ENCODE measurements around the gene CTNNAL1.
A peak's percentile ranks its signal among the peaks of the same experiment; 100 is the strongest.

CTNNAL1 gene

DNA sequence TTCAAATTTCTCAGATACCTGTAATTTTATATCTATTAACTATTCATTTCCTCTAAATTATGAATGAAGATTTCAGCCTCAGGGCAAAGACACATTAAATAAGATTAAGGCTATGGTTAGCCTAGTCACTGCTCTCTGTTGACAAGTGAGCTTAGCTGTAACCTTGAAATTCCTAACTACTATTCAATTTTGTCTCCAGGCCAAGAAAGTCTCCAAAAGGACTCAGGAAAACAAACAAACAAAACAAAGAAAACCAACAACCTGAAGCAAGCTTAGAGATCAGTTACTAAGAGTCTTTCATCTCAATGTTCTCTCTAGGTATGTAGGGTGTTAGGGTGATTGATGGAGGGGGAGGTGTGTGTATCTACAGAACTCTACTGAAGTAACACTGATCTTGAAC is 9.6 kb upstream of the CTNNAL1 start:
- no peak for DNase-seq

DNA sequence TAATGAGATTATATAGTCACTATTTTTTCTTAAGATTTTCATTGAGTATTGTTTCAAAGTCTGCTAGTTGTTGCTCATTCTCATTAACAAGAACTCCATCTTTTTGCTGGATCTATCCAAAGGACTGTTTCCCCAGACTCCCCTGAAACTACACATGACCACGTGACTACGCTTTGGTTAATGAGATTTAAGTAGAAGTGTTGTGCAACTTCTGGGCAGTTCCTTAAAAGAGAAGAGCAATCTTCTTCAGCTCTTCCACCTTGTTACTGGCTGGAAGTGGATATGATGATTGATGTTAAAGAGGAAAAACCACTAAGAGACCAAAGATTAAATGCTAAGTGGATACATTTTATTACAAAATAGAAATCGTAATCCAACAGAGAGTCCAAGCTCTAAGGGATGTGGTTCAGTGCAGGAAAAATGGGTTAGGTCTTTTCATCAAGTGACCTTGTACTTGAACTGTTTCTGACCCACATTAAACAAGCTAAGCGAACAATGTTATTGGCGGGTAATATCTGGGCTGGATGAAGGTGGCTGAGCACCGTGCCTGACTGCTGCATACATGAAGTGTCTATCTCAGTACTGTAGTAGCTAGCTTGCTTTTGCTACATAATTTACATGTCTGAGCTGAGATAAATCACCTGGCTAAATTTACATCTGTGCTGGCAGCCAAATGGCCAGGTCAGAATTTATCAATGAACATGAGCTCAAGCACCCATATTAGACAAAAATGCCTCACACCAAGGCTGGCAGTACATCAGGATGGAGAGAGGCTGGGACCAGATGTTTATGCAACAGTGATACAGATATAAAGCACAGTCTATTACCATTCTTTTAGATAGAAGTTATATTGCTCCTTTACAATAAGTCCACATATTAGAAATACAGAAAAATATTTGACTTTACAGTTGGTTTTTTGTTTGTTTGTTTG is 7.5 kb upstream of the CTNNAL1 start:
- no peak for DNase-seq

DNA sequence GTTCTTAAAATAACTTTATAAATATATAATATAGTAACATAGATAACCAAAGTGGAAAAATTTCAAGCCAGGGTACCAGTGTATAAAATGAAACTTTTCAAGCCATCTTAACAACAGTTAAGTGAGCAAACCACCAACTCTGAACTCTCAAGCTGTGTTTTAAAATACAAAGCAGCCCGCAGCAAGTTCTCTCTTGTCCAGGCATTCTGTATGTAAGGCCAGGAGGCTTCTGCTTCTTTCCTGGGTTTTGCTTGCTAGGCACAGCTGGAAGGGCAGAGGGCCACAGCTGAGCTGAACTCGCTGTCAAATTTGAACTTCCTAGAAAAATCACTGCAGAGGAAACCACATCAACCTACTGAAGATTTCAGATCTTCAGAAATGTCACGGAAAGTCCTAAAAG is 6.8 kb upstream of the CTNNAL1 start:
- DNase-seq, result no peak

DNA sequence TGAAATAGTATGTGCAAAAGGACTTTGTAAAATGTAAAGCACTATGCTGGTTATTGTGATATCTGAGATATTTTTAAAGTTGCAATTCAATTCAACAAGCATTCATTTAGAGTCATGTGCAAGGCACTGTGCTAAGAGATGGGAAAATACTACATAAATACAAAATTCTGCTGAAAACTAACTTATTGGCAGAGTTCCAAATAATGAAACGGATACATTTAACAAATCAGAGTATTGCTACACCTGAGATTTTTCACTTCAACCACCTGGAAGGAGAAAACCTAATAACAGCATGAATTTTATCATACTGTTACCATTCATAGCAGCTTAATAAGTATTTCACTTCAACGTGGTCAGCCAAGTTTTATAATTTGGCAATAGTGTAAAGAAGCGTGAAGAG is 6.1 kb upstream of the CTNNAL1 start:
- no peak for DNase-seq

DNA sequence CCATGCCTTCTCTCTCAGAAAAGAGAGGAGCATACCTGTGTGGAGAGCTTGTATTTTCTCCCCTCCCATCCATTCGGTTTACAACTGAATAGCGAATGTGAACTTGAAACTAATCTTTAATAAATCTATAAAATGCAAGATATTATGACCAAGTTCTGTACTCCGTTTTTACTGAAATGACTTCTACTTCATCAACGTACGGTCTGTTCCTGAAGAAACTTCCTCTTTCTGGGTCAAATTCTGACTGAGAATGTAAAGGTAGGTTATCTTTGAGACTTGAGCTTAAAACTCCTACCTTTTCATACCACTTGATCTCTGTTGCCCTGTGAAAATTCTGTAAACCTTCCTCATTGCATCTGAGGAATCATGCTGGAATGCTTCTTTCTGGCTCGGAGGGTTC is 4.2 kb upstream of the CTNNAL1 start:
- DNase-seq, result no peak

DNA sequence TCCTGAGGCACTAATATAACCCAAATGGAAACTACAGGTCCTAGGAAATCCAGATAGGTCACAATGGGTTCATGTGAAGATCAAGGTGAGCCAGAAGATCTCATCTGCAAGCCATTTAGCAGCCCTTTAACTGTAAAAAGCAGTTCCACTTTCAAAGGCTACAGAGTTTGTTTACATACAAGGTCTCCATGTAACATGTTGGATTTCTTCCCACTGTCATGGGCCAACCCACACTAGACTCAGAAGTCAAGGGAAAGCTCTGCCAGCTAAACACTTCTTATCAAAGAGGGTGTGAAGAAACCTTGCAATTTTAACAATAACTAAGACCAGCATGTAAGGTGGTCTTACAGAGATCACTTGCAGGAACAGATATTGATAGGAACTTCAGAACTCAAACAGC is 3.8 kb upstream of the CTNNAL1 start:
- DNase-seq, result no peak

DNA sequence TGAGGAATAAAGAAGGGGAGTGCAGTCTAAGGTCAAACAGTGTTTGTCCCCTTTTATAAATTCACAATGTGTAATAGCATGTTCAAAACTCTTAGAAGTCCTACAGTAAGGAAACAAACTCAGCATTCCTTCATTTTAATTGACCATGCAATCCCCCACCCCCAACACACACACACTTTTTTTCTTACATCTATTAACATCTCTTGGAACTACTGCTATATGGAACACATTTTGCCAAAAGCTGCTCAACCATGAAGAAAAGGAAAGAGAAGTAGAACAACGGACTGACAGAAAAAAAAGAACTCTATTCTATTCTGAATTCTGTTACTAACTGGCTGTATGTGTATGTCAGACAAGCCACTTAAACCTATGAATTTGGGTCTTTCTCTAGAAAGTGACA is 2.8 kb upstream of the CTNNAL1 start:
- no peak for DNase-seq

DNA sequence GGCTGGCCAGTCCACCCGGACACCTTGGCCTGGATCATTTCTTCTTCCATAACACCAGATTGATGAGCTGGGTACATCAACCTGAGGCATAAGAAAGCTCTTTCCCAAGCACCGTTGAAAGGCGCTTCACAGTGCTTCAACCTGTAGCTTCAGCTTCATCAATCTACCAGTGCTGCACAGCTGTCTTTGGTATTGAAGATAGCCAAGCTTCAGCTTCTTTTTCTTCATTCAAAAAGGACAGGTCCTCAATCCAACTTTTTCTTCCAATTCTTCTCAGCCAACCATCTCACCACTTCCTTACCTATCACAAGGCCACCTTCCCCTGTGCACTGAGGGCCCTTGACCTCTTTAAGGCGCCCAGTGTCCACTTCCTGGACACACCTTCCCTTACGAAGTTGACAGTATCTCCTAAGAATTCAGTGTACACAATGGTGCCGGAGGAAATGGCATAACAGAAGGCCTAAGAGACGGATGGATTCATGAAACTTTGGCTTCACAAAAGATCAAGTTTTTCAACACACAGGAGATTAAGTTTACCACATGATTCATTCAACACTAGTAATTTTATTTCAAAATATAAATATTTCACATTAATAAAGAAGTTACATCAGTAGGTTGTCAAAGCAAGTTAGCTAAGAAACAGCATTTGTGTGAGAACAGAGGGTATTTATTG is 1.4 kb upstream of the CTNNAL1 start:
- no peak for DNase-seq

DNA sequence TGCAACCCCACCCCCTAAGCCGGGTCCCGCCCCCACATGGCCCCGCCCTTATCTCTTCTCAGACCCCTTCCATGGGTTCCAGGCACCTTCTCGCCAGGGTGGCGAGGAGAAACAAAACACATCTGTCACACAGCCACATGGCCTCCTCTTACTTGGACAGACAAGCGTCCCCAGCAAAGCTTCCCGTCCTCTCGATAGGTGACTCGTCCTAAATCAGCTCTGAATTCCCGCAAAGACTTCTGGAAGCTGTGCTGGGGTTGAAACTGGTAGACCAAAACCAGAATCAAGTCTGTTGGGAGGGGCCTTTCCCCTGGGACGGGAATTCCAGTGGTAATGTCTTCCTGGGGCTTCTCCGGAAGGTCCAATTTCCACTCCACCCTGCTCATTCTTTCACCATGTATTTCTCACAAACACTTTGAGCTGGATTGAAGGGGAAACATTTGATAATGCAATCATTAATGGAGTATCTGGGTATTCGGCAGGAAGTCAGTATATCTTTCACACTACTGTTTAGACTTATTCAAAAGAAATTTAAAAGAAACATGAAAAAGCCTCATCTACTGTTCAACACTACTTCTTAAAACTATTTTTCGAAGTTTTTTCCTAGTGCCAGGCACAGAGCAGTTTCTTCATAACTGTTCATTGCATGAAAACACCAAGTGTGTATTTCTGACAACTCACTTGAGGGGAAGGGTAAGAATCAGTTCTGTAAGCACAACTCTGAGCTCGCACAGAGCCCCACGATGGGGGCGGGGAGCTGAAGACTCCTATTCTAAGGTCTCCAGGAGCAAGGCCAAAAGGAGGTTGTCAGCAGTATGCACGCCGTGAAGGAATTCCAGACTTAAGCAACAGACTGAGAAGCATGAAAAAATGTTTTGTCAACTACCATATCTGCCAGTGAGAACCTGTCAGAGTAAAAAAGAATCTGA is 644 bp upstream of the CTNNAL1 start:
- no peak for DNase-seq

DNA sequence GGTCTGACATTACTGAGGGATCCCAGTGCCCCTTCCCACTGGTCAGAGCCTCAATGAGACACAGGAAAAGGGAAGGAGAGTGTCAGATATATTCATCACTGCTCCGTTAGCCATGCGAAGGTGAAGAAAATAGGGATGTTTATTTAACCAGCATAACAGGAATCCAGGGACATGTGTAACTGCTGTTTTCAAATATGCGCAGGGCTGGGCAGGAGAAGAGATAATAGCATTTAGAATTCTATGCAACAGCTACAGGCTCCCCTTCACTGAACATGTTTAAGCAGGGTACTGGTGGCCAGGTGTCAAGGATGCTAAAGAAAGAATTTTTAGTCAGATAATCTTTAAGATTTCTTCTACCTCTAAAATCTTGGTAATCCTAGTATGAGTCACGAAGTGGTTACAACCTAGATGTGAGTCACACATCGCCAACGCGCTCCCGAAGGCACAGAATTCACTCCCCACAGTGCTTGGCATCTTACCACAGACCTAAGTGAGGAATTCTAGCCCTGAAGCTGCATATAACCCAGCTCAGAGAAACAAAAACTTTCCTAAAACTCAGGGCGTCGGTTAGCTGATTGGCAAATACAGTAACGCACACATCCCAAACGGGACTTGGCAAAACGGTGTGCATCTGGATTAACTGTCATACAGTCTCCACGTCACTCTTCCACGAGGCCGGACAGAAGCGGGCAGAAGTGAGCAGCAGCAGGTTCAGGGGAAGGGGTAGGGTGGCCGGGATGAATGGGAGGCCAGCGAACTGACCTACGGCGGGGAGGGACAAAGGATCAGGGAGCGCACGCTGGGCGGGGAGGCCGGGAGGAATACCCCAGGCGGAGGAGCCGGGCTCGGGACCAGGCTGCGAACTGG is 1.1 kb downstream of the CTNNAL1 start:
- DNase-seq, result no peak

DNA sequence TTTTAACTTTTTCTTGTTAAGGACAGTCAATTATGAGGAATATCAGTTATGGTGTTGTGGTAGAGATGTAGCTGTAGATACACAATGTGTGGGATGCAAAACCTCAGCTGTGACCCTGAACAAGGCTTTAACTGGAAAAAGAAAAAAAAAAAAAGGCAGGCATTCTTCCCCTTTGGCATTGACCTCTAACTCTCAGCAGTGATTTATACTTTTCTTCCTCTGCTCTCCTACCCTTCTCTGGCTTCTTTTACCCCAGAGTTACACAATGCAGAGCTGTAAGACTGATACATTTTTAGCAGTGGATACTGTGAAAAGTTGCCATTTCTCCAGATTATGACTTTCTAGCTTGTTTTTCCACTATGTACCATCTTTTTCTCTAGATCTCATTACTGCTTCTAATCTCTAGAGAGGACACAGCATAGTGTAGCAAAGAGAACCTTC is 2.0 kb downstream of the CTNNAL1 start:
- DNase-seq, result no peak

DNA sequence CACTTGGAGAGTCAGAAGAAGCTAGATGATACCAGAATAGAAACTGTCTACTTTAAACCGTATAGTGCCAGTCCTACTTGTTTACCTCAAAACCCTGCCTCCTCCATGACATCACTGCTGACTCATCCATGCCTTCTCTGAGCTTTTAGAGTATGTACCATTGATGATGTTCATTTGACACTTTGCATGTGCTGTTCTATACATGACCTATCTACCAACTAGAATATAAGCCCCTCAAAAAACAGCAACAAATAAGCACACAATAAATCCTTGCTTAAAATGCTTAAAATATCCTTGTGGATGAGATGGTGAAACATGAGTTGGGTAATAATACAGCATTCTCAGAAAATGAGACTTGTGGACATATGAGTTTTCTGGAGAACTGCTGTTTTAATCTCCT is 2.6 kb downstream of the CTNNAL1 start:
- DNase-seq, result no peak

DNA sequence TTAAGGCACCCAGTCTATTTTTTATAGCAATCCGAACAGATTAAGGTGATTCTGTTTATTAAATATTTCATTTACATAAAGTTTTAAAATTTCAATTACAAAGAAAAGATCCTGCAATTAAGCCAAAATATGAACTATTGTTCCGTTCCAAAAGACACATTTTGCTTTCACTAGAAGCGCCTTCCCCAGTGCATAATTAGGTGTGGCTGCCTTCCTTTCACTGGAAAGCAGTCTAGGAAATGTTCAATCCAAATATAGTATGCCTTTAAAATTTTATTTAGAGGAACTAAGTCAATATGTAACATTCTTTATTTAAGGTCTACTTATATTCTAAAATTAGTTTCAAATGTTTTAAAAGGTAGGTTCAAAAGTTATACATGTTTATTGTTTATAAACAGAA is 7.6 kb downstream of the CTNNAL1 start:
- DNase-seq, result no peak

DNA sequence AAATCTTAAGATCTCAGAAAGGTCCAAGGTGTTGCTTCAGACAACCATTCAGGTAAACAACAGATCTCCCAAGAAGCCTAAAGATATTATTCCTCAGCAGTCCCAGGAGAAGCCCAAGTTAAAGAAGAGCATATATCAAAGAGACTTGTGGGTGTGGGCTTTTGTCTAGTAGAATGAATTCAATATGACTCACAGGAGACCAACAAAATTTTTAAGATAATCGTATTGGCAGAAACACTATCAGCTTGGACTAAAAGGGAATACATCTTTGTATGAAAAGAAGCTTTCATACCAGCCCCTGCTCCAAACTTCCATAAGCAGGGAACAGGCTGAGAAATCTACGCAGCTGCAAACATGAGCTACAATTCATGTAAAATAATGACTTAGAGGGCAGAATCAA is 10.2 kb downstream of the CTNNAL1 start:
- no peak for DNase-seq

DNA sequence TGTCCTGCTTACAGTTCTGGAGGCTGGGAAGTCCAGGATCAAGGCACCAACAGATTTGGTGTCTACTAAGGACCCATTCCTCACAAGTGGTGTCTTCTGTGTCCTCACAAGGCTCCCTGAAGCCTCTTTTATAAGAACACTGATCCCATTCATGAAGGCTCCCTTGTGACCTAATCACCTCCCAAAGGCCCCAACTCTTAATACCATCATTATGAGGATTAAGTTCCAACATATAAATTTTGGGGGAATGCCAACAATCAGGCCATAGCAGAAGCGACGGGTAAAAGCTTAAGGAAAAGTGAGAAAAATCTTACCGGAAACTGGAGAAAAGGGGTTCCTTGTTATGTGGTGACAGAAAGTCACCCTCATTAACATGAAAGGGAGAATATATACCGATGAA is 11.2 kb downstream of the CTNNAL1 start:
- DNase-seq, result no peak

DNA sequence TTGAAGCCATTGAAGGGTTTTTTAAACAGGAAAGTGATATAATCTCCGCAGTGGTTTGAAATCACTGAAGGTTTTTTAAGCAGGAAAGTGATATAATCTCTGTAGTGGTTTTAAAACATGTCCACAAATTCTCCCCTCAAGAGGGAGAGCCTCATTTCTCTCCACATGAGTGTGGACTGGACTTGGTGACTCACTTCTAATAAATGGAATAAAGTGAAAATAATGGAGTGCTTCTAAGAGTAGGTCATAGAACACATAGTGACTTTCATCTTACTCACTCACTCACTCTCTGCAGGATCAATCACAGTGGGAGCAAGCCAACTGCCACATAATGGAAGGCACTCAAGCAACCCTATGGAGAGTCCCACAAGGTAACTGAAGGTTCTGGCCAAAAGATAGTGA is 12.0 kb downstream of the CTNNAL1 start:
- no peak for DNase-seq

DNA sequence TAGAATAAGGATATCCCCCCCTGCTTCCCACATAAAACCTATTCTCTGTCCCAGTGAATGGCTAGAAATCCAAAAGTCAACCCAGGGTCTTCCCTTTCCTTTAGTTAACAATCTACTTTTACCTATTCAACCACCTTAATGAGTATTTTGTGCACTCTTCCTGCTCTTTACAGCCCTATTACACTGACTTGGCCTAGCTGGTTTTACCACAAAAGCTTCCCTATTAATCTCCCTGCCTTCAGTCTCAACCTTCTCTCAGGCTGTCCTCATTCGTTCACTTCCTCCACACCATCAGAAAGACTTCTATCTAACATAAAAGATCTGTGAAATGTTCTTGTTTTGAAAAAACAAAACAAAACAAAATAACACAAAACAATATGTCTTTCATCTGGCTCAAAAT is 16.2 kb downstream of the CTNNAL1 start:
- DNase-seq, result no peak

DNA sequence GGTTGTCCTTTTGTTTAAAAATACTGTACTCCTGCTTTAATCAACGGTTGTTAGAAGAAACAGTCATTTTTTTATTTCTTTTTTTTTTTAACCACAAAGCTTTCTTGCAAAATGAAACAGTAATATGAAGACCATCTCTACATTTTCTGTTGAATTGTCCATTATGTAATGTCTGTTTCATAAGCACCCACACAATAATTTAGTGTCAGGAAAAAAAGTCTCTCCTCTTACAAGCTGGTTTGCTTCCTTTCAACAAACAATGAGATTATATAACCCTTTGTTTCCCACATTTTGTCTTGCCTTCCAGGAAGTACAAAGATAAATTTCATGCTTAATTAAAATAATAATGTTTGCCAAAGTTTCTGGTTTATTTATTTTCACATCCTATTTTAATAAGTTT is 16.7 kb downstream of the CTNNAL1 start:
- DNase-seq, result no peak

DNA sequence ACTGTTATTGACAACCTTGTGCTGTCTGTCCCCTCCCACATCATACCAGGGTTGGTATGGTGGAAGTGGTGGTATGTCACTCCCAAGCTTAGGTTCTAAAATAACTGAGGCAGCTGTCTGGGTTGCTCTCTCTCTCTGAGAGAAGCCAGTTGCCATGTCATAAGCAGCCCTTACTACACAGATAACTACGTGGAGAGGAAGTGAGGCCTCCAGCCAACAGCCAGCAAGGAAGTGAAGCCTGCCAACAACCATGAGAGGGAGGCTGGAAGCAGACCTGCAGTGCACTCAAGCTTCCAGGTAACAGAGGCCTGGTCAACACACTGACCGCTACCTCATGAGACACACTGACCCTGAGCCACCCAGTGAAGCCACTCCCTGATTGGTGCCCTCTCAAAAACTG is 18.6 kb downstream of the CTNNAL1 start:
- peak; percentile 1 for DNase-seq

DNA sequence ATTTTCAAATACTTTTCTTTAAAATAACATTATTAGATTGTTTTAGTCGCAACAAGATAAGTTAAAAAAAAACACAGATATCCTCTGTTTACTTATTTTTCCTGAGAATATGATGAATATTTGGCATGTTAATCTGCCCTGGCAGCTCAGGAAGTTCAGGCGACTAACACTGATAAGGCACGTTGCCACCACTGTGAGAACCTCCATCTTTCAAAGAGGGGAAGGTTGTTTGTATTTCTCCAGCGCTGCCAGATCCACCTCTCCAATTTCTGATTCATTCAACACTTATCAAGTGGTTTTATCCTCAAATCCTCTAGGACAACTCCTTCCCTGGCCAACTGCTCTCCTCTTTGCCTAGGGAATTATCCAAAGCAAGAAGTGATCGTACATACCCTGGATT is 21.8 kb downstream of the CTNNAL1 start:
- DNase-seq, result no peak

DNA sequence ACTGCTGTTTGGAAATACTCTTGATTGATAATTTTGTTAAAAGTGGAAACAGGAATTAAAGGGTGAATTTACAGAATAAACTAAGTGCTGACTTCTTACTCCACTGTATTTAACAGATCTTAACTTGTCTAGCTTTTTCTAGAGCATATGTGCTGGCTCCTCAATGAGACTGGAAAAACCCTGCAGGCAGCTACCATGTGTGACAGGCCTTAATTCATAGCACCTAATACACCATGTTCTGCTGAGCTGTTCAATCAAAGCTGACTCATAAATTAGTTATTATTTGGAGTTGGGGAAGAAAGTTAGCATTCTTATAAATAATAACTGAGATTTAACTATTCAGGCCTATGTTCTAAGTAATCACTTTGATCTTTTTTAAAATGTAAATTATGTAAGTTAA is 29.4 kb downstream of the CTNNAL1 start:
- no peak for DNase-seq

DNA sequence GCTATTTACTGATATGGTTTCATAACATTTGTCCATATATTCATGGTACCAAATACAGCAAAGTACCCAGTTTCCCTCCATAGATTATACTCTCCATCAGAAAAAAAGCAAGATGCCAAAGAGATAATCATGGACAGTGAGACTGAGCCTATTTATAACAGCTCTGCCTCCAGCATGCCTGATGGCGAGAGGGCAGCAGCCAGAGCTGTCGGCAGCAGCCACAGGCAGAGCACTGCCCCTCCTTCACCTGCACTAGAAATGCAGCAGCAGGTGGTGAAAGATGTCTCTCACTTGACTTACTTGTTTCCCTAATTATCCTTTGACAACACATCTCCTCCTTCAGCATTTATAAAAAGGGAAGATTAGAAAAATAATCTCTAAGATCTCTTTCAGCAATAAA is 32.4 kb downstream of the CTNNAL1 start:
- no peak for DNase-seq

Measured in SIG-M5 (cell line).